ENCODE measurements around the gene RALB. TPM values are rescaled to one million over a fixed set of nuclear protein-coding genes. Genes with fewer than 3 reads are reported as not detected.
A peak's percentile ranks its signal among the peaks of the same experiment; 100 is the strongest.

RALB gene
- total and polyA plus RNA-seq, 8 donors = 26.3 to 87.4 (median 41.5) TPM

DNA sequence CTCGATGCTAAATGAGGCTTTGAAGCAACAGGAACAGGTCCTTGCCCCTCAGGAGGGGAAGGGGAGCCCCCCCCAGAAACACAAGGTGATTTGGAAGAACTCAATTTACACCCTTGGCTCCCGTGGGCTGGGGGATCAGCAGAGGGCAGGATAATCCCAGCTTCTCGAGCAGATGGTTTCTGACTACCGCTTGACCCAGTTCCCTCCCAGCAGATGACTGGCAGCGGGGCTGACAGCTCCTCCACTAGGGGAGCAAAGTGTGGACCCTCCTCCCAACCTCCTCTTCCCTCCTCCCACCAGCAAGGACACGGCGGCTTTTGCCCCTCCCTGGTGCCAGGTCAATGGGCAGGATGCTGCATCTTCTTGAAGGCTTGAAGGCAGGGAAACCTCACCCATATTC lies 89.8 kb downstream of the RALB start:
- intact Hi-C loops (cut with DNase I; ENCODE audit: low total_unique reads) = loop anchor here (5.0 kb wide), 1 partner anchor 335 kb away; no protein-coding TSS in a partner anchor
- DNase-seq = no peak
- no peak for TF ChIP-seq POLR2AphosphoS5 (IDR thresholded peaks at IDR 0.05)
- no peak for TF ChIP-seq EP300 (IDR thresholded peaks at IDR 0.05)
- no peak for TF ChIP-seq POLR2A (IDR thresholded peaks at IDR 0.05)
- TF ChIP-seq, protein P1, sequence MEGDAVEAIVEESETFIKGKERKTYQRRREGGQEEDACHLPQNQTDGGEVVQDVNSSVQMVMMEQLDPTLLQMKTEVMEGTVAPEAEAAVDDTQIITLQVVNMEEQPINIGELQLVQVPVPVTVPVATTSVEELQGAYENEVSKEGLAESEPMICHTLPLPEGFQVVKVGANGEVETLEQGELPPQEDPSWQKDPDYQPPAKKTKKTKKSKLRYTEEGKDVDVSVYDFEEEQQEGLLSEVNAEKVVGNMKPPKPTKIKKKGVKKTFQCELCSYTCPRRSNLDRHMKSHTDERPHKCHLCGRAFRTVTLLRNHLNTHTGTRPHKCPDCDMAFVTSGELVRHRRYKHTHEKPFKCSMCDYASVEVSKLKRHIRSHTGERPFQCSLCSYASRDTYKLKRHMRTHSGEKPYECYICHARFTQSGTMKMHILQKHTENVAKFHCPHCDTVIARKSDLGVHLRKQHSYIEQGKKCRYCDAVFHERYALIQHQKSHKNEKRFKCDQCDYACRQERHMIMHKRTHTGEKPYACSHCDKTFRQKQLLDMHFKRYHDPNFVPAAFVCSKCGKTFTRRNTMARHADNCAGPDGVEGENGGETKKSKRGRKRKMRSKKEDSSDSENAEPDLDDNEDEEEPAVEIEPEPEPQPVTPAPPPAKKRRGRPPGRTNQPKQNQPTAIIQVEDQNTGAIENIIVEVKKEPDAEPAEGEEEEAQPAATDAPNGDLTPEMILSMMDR (IDR thresholded peaks at IDR 0.05) = no peak
- no peak overlapping the region for H3K4me3 ChIP-seq
- WGBS, 5 donors = 29 to 100% (median 34%) methylated on average over 1 to 7 of the region's 7 CpGs
- no peak overlapping the region for H3K27ac ChIP-seq
- no peaks in the 10 kb centered on the region for H3K36me3 ChIP-seq
- peaks cover 32 to 46% (median 39%) of the 10 kb centered on the region in 4 donors for H3K4me1 ChIP-seq
- H3K9me3 ChIP-seq = no peaks in the 10 kb centered on the region
- peaks cover 12 to 88% (median 58%) of the 10 kb centered on the region in 3 donors for H3K27me3 ChIP-seq

DNA sequence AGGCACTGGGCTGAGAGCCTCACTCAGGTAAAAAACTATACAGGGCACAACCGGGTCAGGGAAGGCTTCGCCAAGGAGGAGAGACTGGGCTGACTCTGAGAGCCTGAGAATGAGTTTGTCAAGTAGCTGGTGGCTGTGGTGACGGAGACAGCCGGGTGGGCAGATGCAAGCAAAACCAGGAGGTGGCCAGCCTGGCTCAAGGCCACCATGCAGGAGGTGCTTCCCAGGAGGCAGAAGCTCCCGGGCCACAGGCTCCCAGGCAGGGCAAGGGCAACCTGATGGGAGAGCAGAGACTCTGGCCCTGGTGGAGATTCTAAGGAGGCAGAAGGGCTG lies 90.4 kb downstream of the RALB start:
- Histone ChIP-seq H3K36me3 (no peaks in the 10 kb centered on the region), H3K27me3 (peaks cover 12 to 90% (median 63%) of the 10 kb centered on the region in 3 donors), H3K9me3 (no peaks in the 10 kb centered on the region), H3K4me1 (peaks cover 35 to 52% (median 45%) of the 10 kb centered on the region in 4 donors), H3K4me3 (peak overlapping the region in 2 of 4 donors; percentile 59 to 74), H3K27ac (no peak overlapping the region)
- DNase-seq = no peak
- TF ChIP-seq, protein P1 (IDR thresholded peaks at IDR 0.05) = no peak
- TF ChIP-seq EP300 (IDR thresholded peaks at IDR 0.05) (no peak), POLR2AphosphoS5 (IDR thresholded peaks at IDR 0.05) (no peak)
- intact Hi-C loops (cut with DNase I; ENCODE audit: low total_unique reads) = loop anchor here (5.0 kb wide), 1 partner anchor 334 kb away; no protein-coding TSS in a partner anchor
- 17 to 32% (median 21%) methylated on average over 5 of the region's 5 CpGs for WGBS, 5 donors

DNA sequence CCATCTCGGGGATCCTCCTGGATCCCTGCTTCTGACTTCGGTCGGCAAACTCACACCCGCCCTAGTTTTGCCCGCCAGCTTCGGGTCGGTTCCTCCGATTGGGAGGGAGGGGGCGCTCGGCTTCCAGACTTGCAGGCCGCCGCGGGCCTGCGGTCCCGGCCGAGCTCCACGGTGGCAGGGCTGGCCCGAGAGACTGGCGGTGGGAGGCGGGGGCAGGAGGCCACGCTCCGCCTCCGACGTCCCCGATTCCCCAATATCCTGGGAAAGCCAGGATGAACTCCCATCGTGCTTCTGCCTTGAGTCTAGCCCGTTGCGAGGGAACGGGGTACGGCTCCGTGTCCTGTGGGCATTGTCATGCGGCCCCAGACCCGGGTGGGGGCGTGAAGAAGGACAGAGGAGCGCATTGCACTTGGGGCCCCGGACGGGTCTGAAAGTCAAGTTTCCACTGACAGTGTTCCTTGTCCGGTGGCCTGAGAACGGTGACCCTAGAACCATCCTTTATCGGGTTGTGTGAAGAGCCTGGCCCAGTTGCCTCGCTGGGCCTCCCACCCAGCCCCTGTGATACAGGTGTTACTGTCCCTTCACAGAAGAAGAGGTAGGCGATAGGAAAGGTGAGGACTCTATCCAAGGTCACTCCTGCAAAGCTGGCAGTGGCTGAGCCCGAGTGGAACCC lies 90.9 kb downstream of the RALB start:
- Histone ChIP-seq H3K27me3 (peaks cover 12 to 95% (median 63%) of the 10 kb centered on the region in 3 donors), H3K4me1 (peaks cover 35 to 55% (median 46%) of the 10 kb centered on the region in 4 donors), H3K36me3 (no peaks in the 10 kb centered on the region), H3K9me3 (no peaks in the 10 kb centered on the region), H3K4me3 (peak overlapping the region; percentile 54 to 74 (median 57)), H3K27ac (peak overlapping the region in 1 of 5 donors; percentile 29)
- WGBS, 5 donors = 3 to 7% (median 4%) methylated on average over 29 to 43 of the region's 43 CpGs
- peak; percentile 86 to 94 for DNase-seq
- intact Hi-C loops (cut with DNase I; ENCODE audit: low total_unique reads) = loop anchor here (5.0 kb wide), 1 partner anchor 334 kb away; no protein-coding TSS in a partner anchor
- TF ChIP-seq POLR2AphosphoS5 (IDR thresholded peaks at IDR 0.05) = peak in 2 of 3 donors; percentile 15 to 22
- TF ChIP-seq, protein P1 (IDR thresholded peaks at IDR 0.05) = peak in 5 of 7 experiments; percentile 64 to 82 (median 79)
- TF ChIP-seq EP300 (IDR thresholded peaks at IDR 0.05) = no peak
- TF ChIP-seq POLR2A (IDR thresholded peaks at IDR 0.05) = no peak

Small RNA genes within 50 kb of the gene (small RNA-seq; reads per million reads assigned to genes)
- gene MTND4LP14 = 0 reads per million in 4 donors

Other genes starting within 250 kb of the RALB start
- 10 to 100 TPM; 28.4 to 64.5 (median 44.3) TPM for gene EPB41L5, start 239.8 kb upstream of the RALB start, total RNA-seq
- gene EPB41L5, start 239.8 kb upstream of the RALB start, polyA plus RNA-seq = 10 to 100 TPM in 1 of 3 donors, 1 to 10 TPM in 2; 5.3 to 13.4 (median 7.3) TPM
- 10 to 100 TPM; 13.6 to 47.8 (median 28.6) TPM for gene TMEM185B, start 29.5 kb upstream of the RALB start, total RNA-seq
- 1 to 10 TPM; 1.5 to 4.5 (median 3.4) TPM for gene TMEM185B, start 29.5 kb upstream of the RALB start, polyA plus RNA-seq
- gene INHBB, start 93.3 kb downstream of the RALB start, total RNA-seq = 1 to 10 TPM in 2 of 5 donors, under 1 TPM in 2, not detected in 1; 0.37 to 7.2 (median 1.5) TPM
- gene INHBB, start 93.3 kb downstream of the RALB start, polyA plus RNA-seq = 1 to 10 TPM in 1 of 3 donors, under 1 TPM in 2; 0.37 to 1.9 (median 0.61) TPM

Measured in stomach (tissue), 9 donors.